ENCODE data around the gene CBX2. TPM values are rescaled to one million over a fixed set of nuclear protein-coding genes. Genes with fewer than 3 reads are reported as not detected.

The CBX2 gene
- total RNA-seq, 6 experiments from 2014 or later: 0.75 to 2.0 (median 1.4) TPM

DNA sequence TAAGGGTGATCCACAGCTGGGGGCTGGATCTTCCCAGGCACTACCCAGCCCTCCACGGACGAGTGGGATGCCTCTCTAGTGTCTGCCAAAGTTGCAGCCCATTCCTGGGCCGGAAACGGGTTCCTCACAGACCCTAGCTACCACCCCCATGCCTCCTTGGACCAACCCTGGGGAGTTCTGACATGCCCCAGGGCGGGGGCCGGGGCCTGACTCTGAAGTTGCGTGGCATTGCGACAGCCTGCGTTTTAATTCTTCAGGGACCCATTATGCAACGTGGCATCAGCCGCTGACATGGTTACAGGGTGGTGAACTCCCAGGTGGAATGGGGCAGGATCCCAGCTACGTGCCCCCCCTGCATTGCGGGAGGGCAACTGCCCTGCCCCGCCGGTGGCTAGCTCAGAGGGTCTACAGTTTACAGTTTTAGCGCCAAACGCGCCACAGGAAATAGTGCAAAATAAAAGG, 58.6 kb downstream of the CBX2 start:
- no peak for DNase-seq
- Mint-ChIP-seq H3K27me3 (ENCODE audit: insufficient read depth) (peaks cover 11% of the 10 kb centered on the region), H3K36me3 (ENCODE audit: low read depth) (peaks cover 9% of the 10 kb centered on the region), H3K9me3 (no peaks in the 10 kb centered on the region), H3K4me3 (no peak overlapping the region), H3K27ac (no peak overlapping the region), H3K4me1 (ENCODE audit: low read depth) (peaks cover 5% of the 10 kb centered on the region; the same call in 1 of the 2 replicates)
- TF ChIP-seq CTCF (IDR thresholded peaks at IDR 0.05): no peak

GRCh38 chr17:79836972-79837887, 59.3 kb downstream of the CBX2 start:
- H3K27ac Mint-ChIP-seq: no peak overlapping the region
- H3K27me3 Mint-ChIP-seq (ENCODE audit: insufficient read depth): peaks cover 15% of the 10 kb centered on the region
- no peaks in the 10 kb centered on the region for H3K9me3 Mint-ChIP-seq
- TF ChIP-seq CTCF (IDR thresholded peaks at IDR 0.05): no peak
- peak overlapping the region; percentile 97 for H3K4me3 Mint-ChIP-seq
- H3K36me3 Mint-ChIP-seq (ENCODE audit: low read depth): peaks cover 9% of the 10 kb centered on the region
- H3K4me1 Mint-ChIP-seq (ENCODE audit: low read depth): peaks cover 5% of the 10 kb centered on the region; the same call in 1 of the 2 replicates
- DNase-seq: no peak

Other genes starting within 250 kb of the CBX2 start
- gene RBFOX3, start 167.1 kb upstream of the CBX2 start, total RNA-seq (2021; fragmentation: NEBNext Ultra II Directional; extraction: Animal tissue kit (Norgen Biotek cat#: 25700)): not detected
- gene ENPP7, start 47.2 kb upstream of the CBX2 start, total RNA-seq (2021; fragmentation: NEBNext Ultra II Directional; extraction: Animal tissue kit (Norgen Biotek cat#: 25700)): not detected
- gene CBX8, start 18.9 kb downstream of the CBX2 start, total RNA-seq (2021; fragmentation: NEBNext Ultra II Directional; extraction: Animal tissue kit (Norgen Biotek cat#: 25700)): 10 to 100 TPM in 1 of 6 experiments, 1 to 10 TPM in 5; 6.0 to 10.6 (median 8.1) TPM
- 10 to 100 TPM; 18.2 to 20.2 (median 19.3) TPM for gene CBX4, start 61.3 kb downstream of the CBX2 start, total RNA-seq (2021; fragmentation: NEBNext Ultra II Directional; extraction: Animal tissue kit (Norgen Biotek cat#: 25700))

All from HFFc6 (cell line).